Amygdala (tissue), 56 donors: Measurements from ENCODE around the gene CELSR1.

Experiments used
- DNase-seq, 56 donors: peaks; one replicate each; lab custom pipeline; 2025; lab: John Stamatoyannopoulos, UW

Gene CELSR1

GRCh38 chr22:46451741-46452140 lies 85.7 kb downstream of the CELSR1 start:
- no peak for DNase-seq

GRCh38 chr22:46450931-46451561 lies 86.4 kb downstream of the CELSR1 start:
- DNase-seq, result no peak

DNA sequence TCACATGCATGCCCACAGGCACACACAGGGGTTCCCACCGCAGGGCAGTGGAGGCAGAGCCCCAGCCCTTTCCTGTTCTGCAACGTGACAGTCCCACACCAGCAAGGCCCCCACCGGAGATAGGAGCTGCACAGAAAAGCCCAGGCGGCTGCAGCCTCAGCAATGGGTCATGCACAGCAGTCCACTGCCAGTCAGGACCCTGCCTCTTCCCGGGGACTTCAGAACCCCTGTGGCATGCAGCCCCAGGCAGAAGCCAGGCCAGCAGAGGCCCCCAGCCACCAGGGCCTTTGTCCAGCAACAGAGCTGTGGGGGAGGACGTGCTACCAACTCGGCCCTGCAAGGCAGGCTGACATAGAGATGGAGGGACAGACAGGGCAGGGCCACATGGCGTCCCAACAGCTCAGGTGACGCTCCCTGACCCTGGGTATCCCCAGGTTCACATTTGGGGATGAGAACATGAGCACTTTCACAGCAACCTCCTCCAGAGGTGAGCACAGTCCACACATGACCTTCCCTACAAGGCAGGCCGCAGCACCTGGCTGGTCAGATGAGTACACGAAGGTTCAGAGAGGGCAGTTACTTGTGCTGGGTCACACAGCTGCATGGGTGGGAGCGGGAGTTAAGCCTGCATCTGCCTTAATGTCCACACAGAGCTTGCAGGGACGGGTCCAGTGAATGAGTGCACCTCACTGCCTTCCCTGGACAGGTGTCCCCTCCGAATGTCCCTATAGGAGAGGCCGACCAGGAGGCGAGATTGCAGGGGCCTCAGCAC lies 87.3 kb downstream of the CELSR1 start:
- no peak for DNase-seq

- no peak for DNase-seq
These were observed 88.2 kb downstream of the CELSR1 start for GRCh38 chr22:46449116-46449691.

- DNase-seq, result no peak
These were observed 89.1 kb downstream of the CELSR1 start for GRCh38 chr22:46448333-46448732.

DNA sequence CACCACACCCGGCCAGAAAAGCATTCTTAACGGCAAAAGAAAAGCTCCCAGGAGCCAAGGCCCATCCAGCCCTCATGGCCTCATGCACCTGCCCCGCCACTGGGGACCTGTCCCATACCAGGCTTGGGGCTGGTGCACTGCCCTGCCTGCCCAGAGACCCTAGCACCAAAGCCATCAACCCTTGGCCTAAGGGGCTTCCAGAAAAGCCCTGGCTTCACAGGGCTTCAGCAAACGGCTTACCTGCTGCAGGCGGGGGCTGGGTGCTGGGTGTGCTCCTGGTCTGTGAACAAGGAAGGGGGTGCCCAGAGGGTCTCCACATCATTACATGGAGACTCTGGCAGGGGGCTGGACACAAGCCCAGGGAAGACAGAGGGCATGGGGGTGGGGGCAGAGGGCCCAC lies 89.5 kb downstream of the CELSR1 start:
- DNase-seq, result no peak

GRCh38 chr22:46446799-46447198 lies 90.6 kb downstream of the CELSR1 start:
- DNase-seq, result no peak

DNA sequence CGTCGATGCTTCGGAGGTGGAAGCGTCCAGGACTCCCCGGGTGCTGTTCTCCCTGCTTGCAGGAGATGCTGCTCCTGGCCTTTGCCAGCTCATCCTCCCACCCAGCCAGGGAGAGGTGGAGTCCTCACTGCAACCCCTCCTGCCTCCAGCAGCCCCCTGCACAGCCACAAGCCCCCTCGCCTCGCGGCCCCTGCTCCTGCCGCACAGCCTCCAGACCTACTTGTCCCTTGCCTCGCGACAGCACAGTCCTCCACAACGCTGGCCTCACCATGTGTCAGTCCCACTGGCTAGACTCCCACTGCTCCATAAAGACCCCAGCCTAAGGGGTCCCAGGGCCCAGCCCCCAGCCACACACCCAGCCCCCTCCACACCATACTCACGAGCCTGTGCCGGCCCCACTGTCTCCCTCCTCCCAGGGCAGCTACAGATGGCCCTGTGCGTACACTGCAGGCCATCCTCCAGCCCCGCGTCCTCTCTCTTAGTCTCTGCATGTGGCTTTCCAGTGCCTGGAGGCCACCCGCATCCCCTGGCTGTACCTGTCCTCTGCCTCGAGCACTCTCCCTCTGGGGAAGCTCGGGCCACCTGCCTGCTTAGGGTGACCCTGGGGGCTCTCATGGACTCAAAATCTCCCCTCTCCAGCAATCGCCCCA lies 91.5 kb downstream of the CELSR1 start:
- DNase-seq, result no peak

DNA sequence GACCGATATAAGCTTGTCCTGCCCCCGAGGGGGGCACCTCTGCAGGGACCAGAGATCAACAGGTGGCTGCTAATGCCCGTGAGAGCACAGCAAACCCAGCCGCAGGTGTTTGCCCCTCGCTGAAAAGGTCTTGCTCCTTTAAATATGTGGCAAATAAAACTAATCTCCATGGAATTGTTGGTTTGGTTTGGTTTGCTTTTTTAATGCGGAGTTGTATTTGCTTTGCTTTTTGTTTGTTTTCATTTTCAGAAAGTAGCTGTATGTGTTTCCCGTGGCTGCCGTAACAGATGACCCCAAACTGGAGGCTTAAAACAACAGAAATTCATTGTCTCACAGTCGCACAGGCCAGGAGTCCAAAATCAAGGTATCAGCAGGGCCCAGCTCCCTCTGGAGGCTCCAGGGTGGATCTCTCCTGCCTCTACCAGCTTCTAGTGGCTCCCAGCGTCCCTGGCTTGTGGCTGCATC lies 93.0 kb downstream of the CELSR1 start:
- no peak for DNase-seq

GRCh38 chr22:46443850-46444389 lies 93.5 kb downstream of the CELSR1 start:
- DNase-seq, result no peak

- DNase-seq, result no peak
These were observed 95.1 kb downstream of the CELSR1 start for GRCh38 chr22:46442217-46442853.

DNA sequence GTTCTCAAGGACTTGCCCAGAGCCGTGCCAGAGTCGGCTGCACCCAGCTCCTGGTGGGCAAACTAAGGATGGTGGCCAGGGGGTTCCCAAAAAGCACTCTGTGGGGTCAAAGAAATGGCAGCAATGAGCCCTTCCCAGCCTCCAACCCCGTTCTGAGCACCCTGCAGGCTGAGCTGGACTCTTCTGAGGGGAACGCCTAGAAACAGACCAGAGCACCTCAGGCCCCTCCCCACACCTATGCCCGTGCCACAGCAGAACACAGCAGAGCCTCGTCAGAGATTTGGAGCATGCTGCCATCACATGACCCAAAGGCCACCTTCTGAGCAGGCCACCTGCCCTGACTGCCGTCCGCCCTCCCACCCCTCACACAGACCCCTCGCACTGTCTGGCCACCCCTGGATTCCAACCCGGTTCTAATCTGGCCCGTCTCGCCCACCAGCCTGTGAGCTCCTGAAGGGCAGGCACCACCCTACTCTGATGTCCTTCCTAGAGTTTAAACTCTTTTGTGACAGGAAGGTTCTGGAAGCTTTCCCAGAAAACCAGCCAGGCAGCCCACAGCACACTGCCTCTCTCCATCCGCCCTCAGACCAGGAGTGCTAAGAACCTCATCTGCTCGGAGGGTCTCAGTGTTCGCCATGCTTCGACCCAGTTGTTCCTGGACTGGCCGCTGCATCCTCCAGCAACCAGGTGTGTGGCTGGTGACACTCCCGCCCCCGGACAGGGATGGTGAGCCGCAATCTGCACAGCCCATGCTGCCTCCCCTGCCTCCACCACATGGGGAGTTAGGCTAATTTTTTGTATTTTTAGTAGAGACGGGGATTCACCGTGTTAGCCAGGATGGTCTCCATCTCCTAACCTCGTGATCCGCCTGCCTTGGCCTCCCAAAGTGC lies 97.6 kb downstream of the CELSR1 start:
- DNase-seq, result no peak

DNA sequence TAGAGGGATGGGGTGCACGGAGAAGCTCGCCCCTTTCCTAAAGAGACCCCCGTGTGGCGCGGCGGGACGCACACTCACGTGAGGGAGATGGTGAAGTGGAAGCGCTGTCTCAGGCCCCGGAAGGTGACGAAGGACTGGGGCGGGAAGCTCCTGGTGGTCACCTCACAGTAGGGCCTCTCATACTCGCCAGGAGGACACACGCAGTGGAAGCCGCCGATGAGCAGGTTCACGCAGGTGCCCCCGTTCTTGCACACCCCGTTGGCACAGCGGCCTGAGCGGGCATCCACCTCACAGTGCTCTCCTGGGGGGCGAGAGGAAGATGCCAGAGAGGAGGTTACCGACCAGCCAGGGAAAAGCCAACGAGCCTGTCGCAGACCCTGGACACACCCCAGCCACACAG lies 98.3 kb downstream of the CELSR1 start:
- no peak for DNase-seq

DNA sequence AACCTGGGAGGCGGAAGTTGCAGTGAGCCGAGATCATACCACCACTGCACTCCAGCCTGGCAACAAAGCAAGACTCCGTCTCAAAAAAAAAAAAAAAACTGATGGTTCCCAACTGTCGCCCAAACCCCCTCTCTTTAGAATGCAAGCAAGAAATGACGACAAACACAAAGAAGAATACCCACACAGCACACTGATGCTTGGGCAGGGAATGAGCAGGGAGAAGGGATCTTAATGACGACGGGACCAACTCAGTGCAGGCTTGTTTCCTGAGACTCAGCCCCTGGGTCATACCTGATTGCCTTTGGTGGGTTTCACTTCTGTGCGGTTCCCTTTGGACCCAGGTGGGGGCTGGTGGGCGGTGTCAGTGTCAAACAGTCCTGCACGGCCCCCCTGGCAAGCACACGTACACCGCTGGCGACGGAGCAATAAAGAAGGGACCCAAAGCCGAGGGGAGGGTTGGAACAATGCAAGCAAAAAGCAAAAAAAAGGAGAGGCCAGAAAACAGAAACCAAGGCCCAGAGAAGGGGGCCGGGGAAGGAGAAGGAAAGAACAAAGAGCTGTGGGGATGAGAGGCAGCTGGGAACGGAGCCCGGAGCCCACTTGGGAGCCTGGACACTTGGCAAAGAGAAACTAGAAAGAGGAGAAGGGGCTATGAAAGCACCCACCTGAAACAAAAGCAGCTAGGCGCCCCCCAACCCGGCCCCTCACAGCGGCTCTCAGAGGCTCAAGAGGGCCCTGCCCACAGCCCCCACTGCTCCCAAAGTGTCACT lies 99.6 kb downstream of the CELSR1 start:
- DNase-seq, result no peak

- no peak for DNase-seq
These were observed 100.7 kb downstream of the CELSR1 start for GRCh38 chr22:46436595-46437175.

DNA sequence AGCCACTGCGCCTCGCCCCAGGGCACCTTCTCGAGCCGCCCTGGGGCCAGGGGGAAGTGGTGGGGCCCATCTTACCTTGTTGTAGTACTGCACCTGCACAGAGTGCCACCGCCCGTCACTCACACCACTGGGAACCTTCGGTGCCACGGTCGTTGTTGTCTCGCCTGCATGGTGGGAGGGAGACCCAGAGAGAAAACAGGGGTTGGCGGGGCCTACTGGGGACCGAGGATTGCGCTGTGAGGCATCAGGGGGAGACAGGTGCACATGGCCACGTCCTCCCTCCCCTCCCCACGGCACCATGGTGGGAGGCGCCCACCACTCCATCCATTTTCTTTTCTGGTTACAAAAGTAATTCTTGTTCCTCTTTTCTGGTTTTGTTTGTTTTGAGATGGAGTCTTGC lies 104.1 kb downstream of the CELSR1 start:
- DNase-seq, result no peak

- DNase-seq, result no peak
These were observed 105.0 kb downstream of the CELSR1 start for GRCh38 chr22:46432164-46433068.
